OCI-M1 (cell line): ENCODE measurements around the gene ZBTB46.

ENCODE experiments used
- DNase-seq: peaks from one replicate; lab custom pipeline; 2025; lab: John Stamatoyannopoulos, UW

ZBTB46 gene

DNA sequence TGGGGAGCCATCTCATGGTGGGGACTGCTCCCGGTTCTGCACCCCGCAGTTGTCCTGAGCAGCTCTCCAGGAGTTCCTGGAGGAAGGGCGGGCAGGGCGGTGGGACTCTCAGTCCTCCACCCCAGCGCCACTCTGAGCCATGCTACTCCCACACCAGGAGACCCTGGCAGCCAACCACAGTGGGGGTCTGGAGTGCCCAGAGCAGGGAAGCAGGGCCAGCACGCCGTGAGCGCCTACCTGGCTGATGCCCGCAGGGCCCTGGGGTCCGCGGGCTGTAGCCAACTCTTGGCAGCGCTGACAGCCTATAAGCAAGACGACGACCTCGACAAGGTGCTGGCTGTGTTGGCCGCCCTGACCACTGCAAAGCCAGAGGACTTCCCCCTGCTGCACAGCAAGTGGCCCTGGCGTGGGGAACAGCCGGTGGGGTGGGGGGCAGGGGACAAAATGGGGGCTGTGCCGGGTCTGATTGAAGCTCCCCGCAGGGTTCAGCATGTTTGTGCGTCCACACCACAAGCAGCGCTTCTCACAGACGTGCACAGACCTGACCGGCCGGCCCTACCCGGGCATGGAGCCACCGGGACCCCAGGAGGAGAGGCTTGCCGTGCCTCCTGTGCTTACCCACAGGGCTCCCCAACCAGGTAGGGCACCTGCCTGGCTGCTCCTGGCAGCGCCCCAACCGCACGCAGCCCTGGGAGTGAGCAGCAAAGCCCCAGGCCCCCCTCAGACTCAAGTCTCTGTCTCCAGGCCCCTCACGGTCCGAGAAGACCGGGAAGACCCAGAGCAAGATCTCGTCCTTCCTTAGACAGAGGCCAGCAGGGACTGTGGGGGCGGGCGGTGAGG is 136.3 kb downstream of the ZBTB46 start:
- no peak for DNase-seq

DNA sequence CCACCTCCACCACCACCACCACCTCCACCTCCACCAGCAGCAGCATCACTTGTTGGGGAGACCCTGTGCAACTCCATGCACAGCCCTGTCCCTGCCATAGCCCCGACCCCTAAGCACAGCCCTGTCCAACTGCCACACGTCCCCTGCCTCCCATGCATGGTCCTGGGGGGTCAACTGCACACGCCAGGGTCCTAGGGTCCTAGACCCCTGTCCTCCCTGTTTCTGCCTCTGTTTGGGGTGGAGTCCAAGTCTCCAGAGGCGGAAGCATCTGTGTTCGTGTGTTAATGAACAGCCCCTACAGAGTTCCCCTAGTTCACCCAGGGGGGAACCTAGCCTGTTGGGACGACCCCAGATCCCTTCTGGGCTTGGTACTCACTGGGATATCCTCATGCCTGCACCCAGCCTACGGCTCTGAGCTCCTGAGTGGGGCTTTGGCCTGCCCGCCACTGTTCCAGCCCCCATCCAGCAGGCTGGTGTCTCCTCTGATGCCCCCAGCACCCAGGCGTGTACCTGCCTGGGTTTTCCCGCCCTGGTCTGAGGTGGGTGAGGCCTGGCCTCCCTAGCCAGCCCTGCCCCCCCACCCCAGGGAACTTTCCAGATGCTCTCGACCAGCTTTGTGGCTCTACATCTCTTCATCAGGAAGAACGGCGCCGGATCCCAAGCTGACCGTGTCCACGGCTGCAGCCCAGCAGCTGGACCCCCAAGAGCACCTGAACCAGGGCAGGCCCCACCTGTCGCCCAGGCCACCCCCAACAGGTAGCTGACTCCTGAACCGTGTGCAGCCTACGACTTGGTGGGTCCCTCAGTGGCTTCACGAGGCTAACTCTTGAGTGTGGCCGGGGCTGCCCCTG is 137.1 kb downstream of the ZBTB46 start:
- DNase-seq = no peak
